ENCODE measurements around the gene ENPP4.
"Not testable (repeated sequence)": the region's sequence is repeated elsewhere in the genome, so short reads cannot be mapped to it uniquely, and the experiment has no call there.

DNA sequence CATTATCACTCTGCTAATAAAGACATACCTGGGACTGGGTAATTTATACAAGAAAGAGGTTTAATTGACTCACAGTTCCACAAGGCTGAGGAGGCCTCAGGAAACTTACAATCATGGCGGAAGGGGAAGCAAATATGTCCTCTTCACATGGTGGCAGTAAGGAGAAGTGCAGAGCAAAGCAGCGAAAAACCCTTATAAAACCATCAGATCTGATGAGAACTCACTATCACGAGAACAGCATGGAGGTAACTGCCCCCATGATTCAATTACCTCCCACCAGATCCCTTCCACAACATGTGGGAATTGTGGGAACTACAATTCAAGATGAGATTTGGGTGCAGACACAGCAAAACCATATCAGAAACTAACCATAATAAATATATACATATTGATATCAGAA is 19.3 kb downstream of the ENPP4 start:
- not testable (repeated sequence) for TF ChIP-seq CTCF (conservative IDR thresholded peaks at IDR 0.05 in 1 of 2, IDR thresholded peaks at IDR 0.05 in 1 of 2; ENCODE audit: extremely low read depth in 1 of 2, insufficient read depth in 1 of 2, low read depth in 1 of 2, low read length in 2 of 2); EZH2 (IDR thresholded peaks at IDR 0.05; ENCODE audit: borderline replicate concordance, low read length)
